PC-9 (cell line): ENCODE data around the gene UGT2A1. TPM values are rescaled to one million over a fixed set of nuclear protein-coding genes. Genes with fewer than 3 reads are reported as not detected.

ENCODE experiments used
- BruUV-seq: library from RNA; stranded (reverse); fragments of 400-500 nt; replicated peaks from 2 replicates; lab custom pipeline; 2021; lab: Mats Ljungman, UMichigan
- CTCF ChIA-PET: fragments of 300-600 bp; sonication (Branson Sonifier 250); formaldehyde crosslinking; loops from one replicate; lab custom pipeline; 2022; ENCODE audit warnings: antibody characterized with exemption; lab: Charles Lee
- POLR2A ChIA-PET: fragments of 300-600 bp; sonication (Branson Sonifier 250); formaldehyde crosslinking; loops from one replicate; lab custom pipeline; 2022; ENCODE audit warnings: antibody characterized with exemption; ENCODE audit not compliant: unreplicated experiment; lab: Charles Lee
- DNase-seq, 2 experiments: peaks; one replicate each; pipeline versions ENCODE4 v3.0.0 to v3.0.0-alpha.2; 2015 to 2022; ENCODE audit warnings: mixed read lengths in 1 of 2
- H2AFZ ChIP-seq: fragments of 200-600 bp; sonication (generic); 2 replicates; pipeline ENCODE4 v1.8.1; 2017; ENCODE audit warnings: antibody characterized with exemption
- H3F3A ChIP-seq: fragments of 200-600 bp; sonication (generic); 2 replicates; pipeline ENCODE4 v1.8.1; 2017; ENCODE audit warnings: antibody characterized with exemption, mild to moderate bottlenecking, low read depth; ENCODE audit not compliant: insufficient read depth
- H3K27ac ChIP-seq: fragments of 200-600 bp; sonication (generic); 2 replicates; pipeline ENCODE4 v1.6.1; 2016; ENCODE audit warnings: mixed run types
- H3K27me3 ChIP-seq: fragments of 200-600 bp; sonication (generic); 2 replicates; pipeline ENCODE4 v1.6.1; 2016; ENCODE audit warnings: low read depth, mixed run types; ENCODE audit not compliant: insufficient read depth
- H3K36me3 ChIP-seq: fragments of 200-600 bp; sonication (generic); 2 replicates; pipeline ENCODE4 v1.6.1; 2016; ENCODE audit warnings: low read depth, mixed run types
- H3K4me1 ChIP-seq: fragments of 200-600 bp; sonication (generic); replicated peaks from 2 replicates; pipeline ENCODE4 v1.6.1; 2016; ENCODE audit warnings: mixed run types; ENCODE audit not compliant: insufficient read depth
- H3K4me2 ChIP-seq: fragments of 200-600 bp; sonication (generic); 2 replicates; pipeline ENCODE4 v1.6.1; 2017; ENCODE audit warnings: mixed run types
- H3K4me3 ChIP-seq: fragments of 200-600 bp; sonication (generic); 2 replicates; pipeline ENCODE4 v1.6.1; 2016; ENCODE audit warnings: mixed run types
- H3K79me2 ChIP-seq: fragments of 200-600 bp; sonication (generic); 2 replicates; pipeline ENCODE4 v1.6.1; 2017; ENCODE audit warnings: low read depth, mixed run types
- H3K9me2 ChIP-seq: fragments of 200-600 bp; sonication (generic); 2 replicates; pipeline ENCODE4 v1.8.1; 2017; ENCODE audit warnings: mild to moderate bottlenecking; ENCODE audit not compliant: insufficient read depth
- H3K9me3 ChIP-seq: fragments of 200-600 bp; sonication (generic); 2 replicates; pipeline ENCODE4 v1.8.1; 2016; ENCODE audit warnings: low read depth; ENCODE audit not compliant: insufficient read depth
- H4K20me1 ChIP-seq: fragments of 200-600 bp; sonication (generic); 2 replicates; pipeline ENCODE4 v1.8.1; 2017; ENCODE audit not compliant: insufficient read depth
- EZH2 ChIP-seq: fragments of 200-600 bp; sonication (generic); IDR thresholded peaks from 2 replicates; pipeline ENCODE4 v1.8.0; 2017; ENCODE audit warnings: antibody characterized with exemption, low read depth
- intact Hi-C: fragments of 100-400 bp; cut with micrococcal nuclease; formaldehyde crosslinking; loops from one replicate; pipeline ENCODE4 v1.10.0; 2022; ENCODE audit not compliant: unreplicated experiment
- total RNA-seq: library from RNA; stranded (reverse); gene quantifications from 2 replicates; pipeline ENCODE4 v1.2.3, GENCODE V29; 2021
- TF ChIP-seq, protein P1 (sequence below): fragments of 200-600 bp; sonication (generic); conservative IDR thresholded peaks from 2 replicates; pipeline ENCODE4 v1.6.1; 2017; ENCODE audit warnings: mixed run types, antibody characterized with exemption, mild to moderate bottlenecking, moderate library complexity

The UGT2A1 gene
- total RNA-seq, 1 experiment from 2014 or later, result not detected

DNA sequence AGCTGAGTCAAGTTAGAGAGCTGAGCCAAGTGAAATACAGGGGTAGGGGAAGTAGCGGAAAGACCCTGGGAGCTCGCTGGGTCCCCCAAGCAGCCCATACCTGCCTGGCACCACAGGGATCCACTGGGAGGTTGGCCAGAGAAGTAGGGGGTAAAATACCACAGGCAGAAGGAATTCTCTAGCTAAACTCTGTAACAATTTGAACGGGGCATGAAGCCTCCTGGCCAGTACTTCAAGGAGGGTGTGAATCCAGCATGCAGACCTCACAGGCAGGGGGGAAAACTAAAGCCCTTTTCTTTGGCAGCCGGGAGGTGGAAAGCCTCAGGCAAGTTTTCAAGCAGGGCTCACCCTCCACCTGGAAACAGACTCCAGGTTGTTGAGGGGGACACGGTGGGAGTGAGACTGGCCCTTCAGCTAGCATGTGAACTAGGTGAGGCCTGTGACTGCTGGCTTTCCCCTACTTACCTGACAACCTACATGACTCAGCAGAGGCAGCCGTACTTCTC is 3.7 kb upstream of the UGT2A1 start:
- no peaks in the 10 kb centered on the region for H3K9me2 ChIP-seq
- no peak overlapping the region for H3K4me2 ChIP-seq
- intact Hi-C loops, result no loop called here
- H4K20me1 ChIP-seq, result no peaks in the 10 kb centered on the region
- H3K27ac ChIP-seq, result no peak overlapping the region
- H3K4me3 ChIP-seq, result no peak overlapping the region
- H3K4me1 ChIP-seq, result no peaks in the 10 kb centered on the region
- no peaks in the 10 kb centered on the region for H3K79me2 ChIP-seq
- no peaks in the 10 kb centered on the region for H3K36me3 ChIP-seq
- H3K27me3 ChIP-seq, result no peaks in the 10 kb centered on the region
- CTCF ChIA-PET, result no interaction called here
- no peaks in the 10 kb centered on the region for H3K9me3 ChIP-seq
- TF ChIP-seq, protein P1, sequence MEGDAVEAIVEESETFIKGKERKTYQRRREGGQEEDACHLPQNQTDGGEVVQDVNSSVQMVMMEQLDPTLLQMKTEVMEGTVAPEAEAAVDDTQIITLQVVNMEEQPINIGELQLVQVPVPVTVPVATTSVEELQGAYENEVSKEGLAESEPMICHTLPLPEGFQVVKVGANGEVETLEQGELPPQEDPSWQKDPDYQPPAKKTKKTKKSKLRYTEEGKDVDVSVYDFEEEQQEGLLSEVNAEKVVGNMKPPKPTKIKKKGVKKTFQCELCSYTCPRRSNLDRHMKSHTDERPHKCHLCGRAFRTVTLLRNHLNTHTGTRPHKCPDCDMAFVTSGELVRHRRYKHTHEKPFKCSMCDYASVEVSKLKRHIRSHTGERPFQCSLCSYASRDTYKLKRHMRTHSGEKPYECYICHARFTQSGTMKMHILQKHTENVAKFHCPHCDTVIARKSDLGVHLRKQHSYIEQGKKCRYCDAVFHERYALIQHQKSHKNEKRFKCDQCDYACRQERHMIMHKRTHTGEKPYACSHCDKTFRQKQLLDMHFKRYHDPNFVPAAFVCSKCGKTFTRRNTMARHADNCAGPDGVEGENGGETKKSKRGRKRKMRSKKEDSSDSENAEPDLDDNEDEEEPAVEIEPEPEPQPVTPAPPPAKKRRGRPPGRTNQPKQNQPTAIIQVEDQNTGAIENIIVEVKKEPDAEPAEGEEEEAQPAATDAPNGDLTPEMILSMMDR, result no peak
- TF ChIP-seq EZH2, result no peak
- H3F3A ChIP-seq, result no peaks in the 10 kb centered on the region
- H2AFZ ChIP-seq, result no peak overlapping the region
- POLR2A ChIA-PET, result no interaction called here
- BruUV-seq, result no TSS peak
- DNase-seq, result no peak

DNA sequence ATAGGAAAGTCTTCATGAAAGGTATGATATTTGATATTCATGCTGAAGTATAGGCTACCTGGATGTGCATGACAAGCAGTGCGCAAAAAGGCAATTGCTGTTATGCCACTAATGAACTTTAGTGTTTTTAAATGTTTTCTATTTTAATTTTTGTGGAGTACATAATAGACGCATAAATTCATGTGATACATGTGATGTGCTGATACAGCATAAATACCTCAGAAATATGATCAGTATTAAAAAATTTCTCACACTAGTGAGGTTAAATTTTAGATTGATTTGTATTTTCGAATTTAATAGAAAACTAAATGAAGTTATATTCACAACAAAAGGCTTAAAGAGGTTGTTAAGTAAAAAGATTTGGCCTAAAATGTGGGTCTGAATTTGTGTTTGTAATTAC is 2.2 kb downstream of the UGT2A1 start:
- CTCF ChIA-PET, result interaction anchor here (0.6 kb wide), 1 partner anchor 739 kb away, joined by 3 read pairs; no protein-coding TSS in a partner anchor
- no peaks in the 10 kb centered on the region for H3K36me3 ChIP-seq

DNA sequence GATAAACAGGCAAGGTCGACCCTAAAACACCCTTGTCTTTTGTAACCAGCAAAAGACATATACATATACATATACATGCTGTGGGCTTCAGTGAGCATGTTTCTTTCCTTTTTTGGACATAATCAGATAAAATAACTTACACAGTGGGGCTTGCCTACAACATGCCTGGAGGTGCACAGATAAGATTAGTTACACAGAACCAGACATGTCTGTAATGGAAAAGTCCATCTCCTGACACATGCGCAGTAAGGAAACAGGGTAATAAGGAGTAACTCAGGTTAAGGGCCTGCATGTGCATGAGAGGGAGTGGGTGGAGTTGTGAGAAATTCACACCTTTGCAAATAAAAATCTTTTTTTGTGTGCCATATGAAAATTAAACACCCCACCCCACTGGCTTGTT is 3.4 kb downstream of the UGT2A1 start:
- no peak for DNase-seq
- H3K4me3 ChIP-seq, result no peak overlapping the region
- no peak overlapping the region for H3K4me2 ChIP-seq
- ChIA-PET POLR2A (no interaction called here), CTCF (no interaction called here)
- H3K4me1 ChIP-seq, result no peaks in the 10 kb centered on the region
- no peak overlapping the region for H3K27ac ChIP-seq
- no peaks in the 10 kb centered on the region for H3K9me3 ChIP-seq
- no peaks in the 10 kb centered on the region for H4K20me1 ChIP-seq
- no peaks in the 10 kb centered on the region for H3F3A ChIP-seq
- no peaks in the 10 kb centered on the region for H3K79me2 ChIP-seq
- no peak overlapping the region for H2AFZ ChIP-seq
- no peaks in the 10 kb centered on the region for H3K36me3 ChIP-seq
- TF ChIP-seq, protein P1, result no peak
- no peak for TF ChIP-seq EZH2
- no peaks in the 10 kb centered on the region for H3K27me3 ChIP-seq
- H3K9me2 ChIP-seq, result no peaks in the 10 kb centered on the region
- no TSS peak for BruUV-seq
- intact Hi-C loops, result no loop called here

More for the DNA sequence above, 2.2 kb downstream of the UGT2A1 start:
- Histone ChIP-seq H2AFZ (no peak overlapping the region), H3K79me2 (no peaks in the 10 kb centered on the region), H3K4me2 (no peak overlapping the region), H3K27me3 (no peaks in the 10 kb centered on the region), H3F3A (no peaks in the 10 kb centered on the region), H3K4me1 (no peaks in the 10 kb centered on the region), H4K20me1 (no peaks in the 10 kb centered on the region), H3K27ac (no peak overlapping the region), H3K9me2 (no peaks in the 10 kb centered on the region), H3K4me3 (no peak overlapping the region), H3K9me3 (no peaks in the 10 kb centered on the region)
- intact Hi-C loops, result no loop called here
- POLR2A ChIA-PET, result no interaction called here
- no peak for TF ChIP-seq EZH2
- TF ChIP-seq, protein P1, result no peak
- BruUV-seq, result no TSS peak
- no peak for DNase-seq
